ENCODE results near the gene DUSP18.

Gene DUSP18

GRCh38 chr22:30652852-30653251, 14.8 kb downstream of the DUSP18 start:
- H3K4me1 ChIP-seq = no peaks in the 10 kb centered on the region

GRCh38 chr22:30650508-30651116, 17.1 kb downstream of the DUSP18 start:
- intact Hi-C loops (cut with DNase I; ENCODE audit: low total_unique reads) = no loop called here
- Histone ChIP-seq H3K27ac (no peak overlapping the region), H3K27me3 (no peaks in the 10 kb centered on the region), H3K9me3 (no peaks in the 10 kb centered on the region), H3K4me3 (no peak overlapping the region), H3K36me3 (peaks cover 0 to 17% (median 7%) of the 10 kb centered on the region in 3 donors), H3K4me1 (no peaks in the 10 kb centered on the region)
- TF ChIP-seq CTCF (IDR thresholded peaks at IDR 0.05) = no peak
- DNase-seq = no peak

More at GRCh38 chr22:30652852-30653251, 14.8 kb downstream of the DUSP18 start:
- TF ChIP-seq CTCF (IDR thresholded peaks at IDR 0.05) = no peak
- H3K36me3 ChIP-seq = peaks cover 0 to under 1% (median 0%) of the 10 kb centered on the region in 3 donors
- intact Hi-C loops (cut with DNase I; ENCODE audit: low total_unique reads) = no loop called here
- DNase-seq = no peak
- no peaks in the 10 kb centered on the region for H3K9me3 ChIP-seq
- H3K27me3 ChIP-seq = no peaks in the 10 kb centered on the region
- H3K27ac ChIP-seq = no peak overlapping the region
- no peak overlapping the region for H3K4me3 ChIP-seq

DNA sequence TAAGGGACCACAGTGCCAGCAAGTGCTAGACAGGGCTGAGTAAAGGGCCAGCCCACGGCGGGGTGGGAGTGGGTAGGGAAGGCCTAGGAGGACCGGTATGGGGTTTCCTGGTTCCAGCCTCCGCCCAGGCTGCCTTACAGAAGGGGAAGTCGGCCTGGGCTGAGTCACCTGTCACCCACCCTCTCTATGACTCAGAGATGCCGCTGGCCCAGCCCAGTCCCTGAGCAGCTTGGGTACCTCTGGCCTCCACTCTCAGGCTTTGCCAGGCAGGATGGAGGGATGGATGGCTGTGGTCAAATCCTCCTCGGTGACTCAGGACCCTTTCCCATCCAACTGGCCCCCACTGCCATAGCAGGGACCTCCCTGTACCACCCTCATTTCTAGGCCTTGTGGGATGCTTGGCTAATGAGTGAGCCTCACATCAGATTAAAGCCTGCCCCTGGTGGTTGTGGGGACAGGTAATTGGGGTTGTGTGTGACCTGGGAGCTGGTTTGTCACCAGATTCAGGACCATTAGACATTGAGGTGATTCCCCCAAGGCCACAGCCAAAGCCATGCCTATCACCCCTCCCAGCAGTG, 18.2 kb downstream of the DUSP18 start:
- TF ChIP-seq CTCF (IDR thresholded peaks at IDR 0.05) = no peak

DNA sequence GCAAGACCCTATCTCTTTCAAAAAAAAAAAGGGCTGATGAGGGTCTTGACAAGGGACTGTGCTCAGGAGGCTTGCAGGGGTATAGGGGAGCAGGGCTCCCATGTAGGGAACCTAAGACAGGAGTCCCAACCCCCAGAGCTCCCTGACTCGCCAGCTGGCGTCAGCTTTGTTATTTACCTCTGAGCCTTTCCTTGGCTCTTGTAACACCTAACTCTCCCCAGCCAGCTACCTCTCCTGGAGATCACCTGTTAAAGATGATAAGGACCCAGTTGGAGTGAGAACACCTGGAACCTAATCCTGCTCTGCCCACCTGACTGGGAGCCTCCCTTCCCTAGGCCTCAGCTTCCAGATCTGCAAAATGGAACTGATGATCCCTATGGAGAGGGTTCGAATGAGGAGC, 18.9 kb downstream of the DUSP18 start:
- peaks cover 0 to 17% (median 7%) of the 10 kb centered on the region in 3 donors for H3K36me3 ChIP-seq
- H3K4me1 ChIP-seq = no peaks in the 10 kb centered on the region
- H3K27ac ChIP-seq = no peak overlapping the region
- TF ChIP-seq CTCF (IDR thresholded peaks at IDR 0.05) = no peak
- intact Hi-C loops (cut with DNase I; ENCODE audit: low total_unique reads) = no loop called here
- no peaks in the 10 kb centered on the region for H3K9me3 ChIP-seq
- H3K4me3 ChIP-seq = no peak overlapping the region
- DNase-seq = no peak
- H3K27me3 ChIP-seq = no peaks in the 10 kb centered on the region

More for the DNA sequence above, 18.2 kb downstream of the DUSP18 start:
- H3K27ac ChIP-seq = no peak overlapping the region
- H3K9me3 ChIP-seq = no peaks in the 10 kb centered on the region
- H3K27me3 ChIP-seq = no peaks in the 10 kb centered on the region
- DNase-seq = peak in 1 of 2 donors; percentile 52
- no peak overlapping the region for H3K4me3 ChIP-seq
- no peaks in the 10 kb centered on the region for H3K4me1 ChIP-seq
- H3K36me3 ChIP-seq = peaks cover 0 to 17% (median 7%) of the 10 kb centered on the region in 3 donors
- intact Hi-C loops (cut with DNase I; ENCODE audit: low total_unique reads) = no loop called here

DNA sequence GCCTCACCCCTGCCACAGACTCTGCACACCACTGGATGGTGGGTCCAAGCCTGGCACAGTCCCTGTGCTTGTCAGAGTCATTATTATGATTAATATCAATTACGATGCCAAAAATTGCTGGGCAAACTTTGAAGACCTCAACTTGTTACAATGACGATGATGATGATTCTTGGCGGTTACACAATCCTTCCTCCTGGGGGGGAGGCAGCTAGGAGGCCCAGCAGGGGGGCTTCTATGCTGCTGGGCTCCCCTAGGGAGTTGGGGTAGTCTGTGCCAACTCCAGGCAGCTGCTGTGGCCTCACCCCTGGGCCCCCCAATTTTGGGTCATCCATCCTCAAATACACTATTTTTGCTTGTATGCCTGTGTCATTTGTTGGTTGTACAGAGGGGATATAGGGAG, 20.1 kb downstream of the DUSP18 start:
- H3K27ac ChIP-seq = no peak overlapping the region

More for the DNA sequence above, 20.1 kb downstream of the DUSP18 start:
- no peak for TF ChIP-seq CTCF (IDR thresholded peaks at IDR 0.05)
- H3K4me1 ChIP-seq = no peaks in the 10 kb centered on the region
- H3K27me3 ChIP-seq = no peaks in the 10 kb centered on the region
- no peaks in the 10 kb centered on the region for H3K9me3 ChIP-seq
- no peak for DNase-seq
- H3K4me3 ChIP-seq = no peak overlapping the region
- intact Hi-C loops (cut with DNase I; ENCODE audit: low total_unique reads) = no loop called here
- H3K36me3 ChIP-seq = peaks cover 0 to 17% (median 7%) of the 10 kb centered on the region in 3 donors

Data from tibial artery (tissue), 4 donors.